Gastroesophageal sphincter (tissue), 4 donors: ENCODE data around the gene ST6GALNAC6. TPM values are rescaled to one million over a fixed set of nuclear protein-coding genes. Genes with fewer than 3 reads are reported as not detected.

ENCODE experiments used
- ATAC-seq: fragments of 150-250 bp; one replicate; pipeline ENCODE4 v1.9.1; 2016; ENCODE audit warnings: mild to moderate bottlenecking, moderate library complexity
- H3K27ac ChIP-seq, 4 donors: fragments of 200-600 bp; sonication (generic) in 3 of 4; 1 replicate in 3 of 4; 2 replicates in 1 of 4; pipeline ENCODE4 v1.5.1; 2016 to 2019
- H3K27me3 ChIP-seq: fragments of 200-600 bp; sonication (generic); one replicate; pipeline ENCODE4 v1.5.1; 2019
- H3K36me3 ChIP-seq, 2 donors: fragments of 200-600 bp; sonication (generic); one replicate each; pipeline ENCODE4 v1.5.1; 2019; ENCODE audit warnings: control low read depth in 1 of 2
- H3K4me1 ChIP-seq, 3 donors: fragments of 200-600 bp; sonication (generic); 1 replicate in 2 of 3; 2 replicates in 1 of 3; pipeline ENCODE4 v1.5.1; 2016 to 2019; ENCODE audit warnings: control low read depth in 2 of 3
- H3K4me3 ChIP-seq, 2 donors: fragments of 200-600 bp; sonication (generic); one replicate each; pipeline ENCODE4 v1.5.1; 2019; ENCODE audit warnings: mild to moderate bottlenecking in 1 of 2, moderate library complexity in 1 of 2
- H3K9me3 ChIP-seq, 3 donors: fragments of 200-600 bp; sonication (generic); one replicate each; pipeline ENCODE4 v1.5.1; 2017 to 2019; ENCODE audit warnings: control low read depth in 2 of 3
- CTCF ChIP-seq, 4 experiments: fragments of 200-600 bp in 2 of 4; fragments of 450-650 bp in 2 of 4; sonication (generic) in 1 of 4; IDR thresholded peaks; one replicate each; pipeline ENCODE4 v1.5.1; 2017 to 2019; ENCODE audit warnings: antibody characterized with exemption in 4 of 4, mild to moderate bottlenecking in 2 of 4, moderate library complexity in 2 of 4
- EP300 ChIP-seq: sonication (generic); formaldehyde crosslinking; IDR thresholded peaks from one replicate; pipeline ENCODE4 v1.6.1; 2017; ENCODE audit warnings: antibody characterized with exemption, mild to moderate bottlenecking
- POLR2A ChIP-seq, 2 donors: fragments of 450-650 bp; IDR thresholded peaks; one replicate each; pipeline ENCODE4 v1.6.1; 2017; ENCODE audit warnings: antibody characterized with exemption in 2 of 2, mild to moderate bottlenecking in 2 of 2, moderate library complexity in 1 of 2
- POLR2AphosphoS5 ChIP-seq: sonication (generic); formaldehyde crosslinking; IDR thresholded peaks from one replicate; pipeline ENCODE4 v1.6.1; 2017; ENCODE audit warnings: antibody characterized with exemption
- WGBS, 2 donors: methylation state at CpG; one replicate each; pipeline ENCODE4 v1.1.5; 2018; ENCODE audit warnings: low coverage in 1 of 2; 5-methylcytosine and 5-hydroxymethylcytosine counted together
- total RNA-seq, 4 donors: library from RNA; depleted of rRNA; stranded (reverse); fragments of >200 nt; gene quantifications; one replicate each; pipeline ENCODE4 v1.1.0, GENCODE V29; 2016

The ST6GALNAC6 gene
- total RNA-seq, 4 donors from 2014 or later = 112 to 146 (median 132) TPM

GRCh38 chr9:127896395-127897192 is 2.8 kb downstream of the ST6GALNAC6 start:
- Histone ChIP-seq H3K4me3 (peak overlapping the region; percentile 8 to 99), H3K36me3 (peaks cover 0 to 50% of the 10 kb centered on the region in 2 donors), H3K27ac (peak overlapping the region; percentile 37 to 98 (median 96)), H3K9me3 (peaks cover 0 to 13% (median 0%) of the 10 kb centered on the region in 3 donors), H3K27me3 (no peaks in the 10 kb centered on the region), H3K4me1 (peaks cover 0 to 53% (median 19%) of the 10 kb centered on the region in 3 donors)
- TF ChIP-seq EP300 (no peak), CTCF (IDR thresholded peaks at IDR 0.05) (no peak), POLR2A (IDR thresholded peaks at IDR 0.05) (peak in 1 of 2 donors; percentile 9), POLR2AphosphoS5 (no peak)
- ATAC-seq = peak; percentile 0
- 60% methylated on average over 5 of the region's 16 CpGs; no CpG with 5 or more reads in 1 of the 2 donors for WGBS, 2 donors

GRCh38 chr9:127895811-127896210 is 3.6 kb downstream of the ST6GALNAC6 start:
- Histone ChIP-seq H3K4me3 (no peak overlapping the region), H3K9me3 (peaks cover 0 to 13% (median 0%) of the 10 kb centered on the region in 3 donors), H3K4me1 (peaks cover 0 to 47% (median 19%) of the 10 kb centered on the region in 3 donors), H3K27ac (peak overlapping the region in 2 of 4 donors; percentile 94 to 97), H3K36me3 (peaks cover 0 to 58% of the 10 kb centered on the region in 2 donors), H3K27me3 (no peaks in the 10 kb centered on the region)
- no peak for TF ChIP-seq POLR2AphosphoS5
- no peak for TF ChIP-seq EP300
- no peak for TF ChIP-seq CTCF (IDR thresholded peaks at IDR 0.05)
- TF ChIP-seq POLR2A (IDR thresholded peaks at IDR 0.05) = no peak
- no peak for ATAC-seq
- 70 to 83% methylated on average over 1 to 2 of the region's 8 CpGs for WGBS, 2 donors

GRCh38 chr9:127893392-127893791 is 6.0 kb downstream of the ST6GALNAC6 start:
- peaks cover 0 to 13% (median 0%) of the 10 kb centered on the region in 3 donors for H3K9me3 ChIP-seq

GRCh38 chr9:127892831-127893230 is 6.6 kb downstream of the ST6GALNAC6 start:
- ATAC-seq = no peak
- TF ChIP-seq EP300 (no peak), POLR2A (IDR thresholded peaks at IDR 0.05) (no peak), CTCF (IDR thresholded peaks at IDR 0.05) (no peak), POLR2AphosphoS5 (no peak)
- Histone ChIP-seq H3K9me3 (peaks cover 0 to 13% (median 0%) of the 10 kb centered on the region in 3 donors), H3K27me3 (no peaks in the 10 kb centered on the region), H3K4me3 (no peak overlapping the region), H3K4me1 (peaks cover 0 to 25% (median 6%) of the 10 kb centered on the region in 3 donors), H3K27ac (no peak overlapping the region), H3K36me3 (peaks cover 0 to 88% of the 10 kb centered on the region in 2 donors)
- 82% methylated on average over 3 of the region's 6 CpGs; no CpG with 5 or more reads in 1 of the 2 donors for WGBS, 2 donors

More at GRCh38 chr9:127893392-127893791, 6.0 kb downstream of the ST6GALNAC6 start:
- 92 to 100% methylated on average over 3 to 4 of the region's 4 CpGs for WGBS, 2 donors
- peaks cover 0 to 30% (median 10%) of the 10 kb centered on the region in 3 donors for H3K4me1 ChIP-seq
- H3K27me3 ChIP-seq = no peaks in the 10 kb centered on the region
- no peak overlapping the region for H3K4me3 ChIP-seq
- no peak for ATAC-seq
- H3K27ac ChIP-seq = no peak overlapping the region
- TF ChIP-seq CTCF (IDR thresholded peaks at IDR 0.05) = no peak
- no peak for TF ChIP-seq POLR2A (IDR thresholded peaks at IDR 0.05)
- peaks cover 0 to 82% of the 10 kb centered on the region in 2 donors for H3K36me3 ChIP-seq
